ENCODE results near the gene GGTLC2.
"Not testable (repeated sequence)": the region's sequence is repeated elsewhere in the genome, so short reads cannot be mapped to it uniquely, and the experiment has no call there.

GGTLC2 gene

DNA sequence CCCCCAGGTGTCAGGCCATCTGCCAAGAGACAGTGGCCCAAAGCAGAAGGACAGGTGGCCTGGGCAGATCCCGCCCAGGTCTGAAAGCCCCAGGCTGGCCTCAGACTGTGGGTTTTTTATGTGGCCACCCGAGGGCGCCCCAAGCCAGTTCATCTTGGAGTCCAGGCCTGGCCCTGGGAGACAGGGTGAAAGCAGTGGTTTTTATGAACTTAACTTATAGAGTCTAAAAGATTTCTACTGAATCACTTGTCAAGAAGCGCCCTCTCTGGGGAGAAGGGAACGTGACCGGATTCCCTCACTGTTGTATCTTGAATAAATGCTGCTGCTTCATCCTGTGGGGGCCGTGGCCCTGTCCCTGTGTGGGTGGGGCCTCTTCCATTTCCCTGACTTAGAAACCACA, 8.2 kb upstream of the GGTLC2 start:
- in situ Hi-C loops (cut with MboI; ENCODE audit: low sequenced_read_pairs) = not testable (repeated sequence)

DNA sequence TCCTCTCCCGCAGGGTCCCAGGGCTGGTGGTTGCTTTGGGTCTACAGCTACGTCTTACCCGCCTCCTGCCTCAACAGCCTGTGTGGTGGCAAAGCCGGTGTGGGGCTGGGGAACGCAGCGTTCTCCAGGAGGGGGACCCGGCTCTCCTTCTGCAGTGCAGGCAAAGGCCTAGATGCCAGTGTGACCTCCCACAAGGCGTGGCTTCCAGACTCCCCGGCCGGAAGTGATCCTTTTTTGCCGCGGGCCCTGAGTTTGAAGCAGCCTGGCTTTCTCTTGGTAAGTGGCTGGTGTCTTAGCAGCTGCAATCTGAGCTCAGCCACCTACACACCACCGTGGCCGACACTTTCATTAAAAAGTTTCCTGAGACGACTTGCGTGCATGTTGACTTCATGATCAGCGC, 6.1 kb upstream of the GGTLC2 start:
- in situ Hi-C loops (cut with MboI; ENCODE audit: low sequenced_read_pairs) = not testable (repeated sequence)

DNA sequence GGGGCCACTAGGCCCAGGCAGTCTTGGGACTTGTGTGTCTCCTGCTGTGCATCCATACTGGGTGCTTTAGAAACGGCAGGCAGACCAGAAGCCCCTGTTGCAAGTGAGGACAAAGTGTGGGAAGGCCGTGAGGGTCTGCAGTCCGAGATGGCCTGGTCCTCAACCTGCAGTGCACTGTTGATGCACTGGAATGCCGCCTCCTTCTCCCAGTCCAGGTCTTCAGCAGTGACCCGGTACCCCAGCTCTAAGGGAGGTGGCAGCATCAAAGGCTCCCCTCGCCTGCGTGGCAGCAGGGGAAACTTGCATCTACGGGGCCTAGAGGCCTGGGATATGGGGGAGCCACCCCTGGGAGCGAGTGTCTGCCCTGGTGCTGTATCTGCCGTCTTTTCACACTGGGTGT, 2.2 kb upstream of the GGTLC2 start:
- in situ Hi-C loops (cut with MboI; ENCODE audit: low sequenced_read_pairs) = not testable (repeated sequence)

- in situ Hi-C loops (cut with MboI; ENCODE audit: low sequenced_read_pairs) = not testable (repeated sequence)
Measured at GRCh38 chr22:22645969-22646368, 1.6 kb downstream of the GGTLC2 start.

GRCh38 chr22:22647952-22648351, 3.5 kb downstream of the GGTLC2 start:
- in situ Hi-C loops (cut with MboI; ENCODE audit: low sequenced_read_pairs) = not testable (repeated sequence)

- in situ Hi-C loops (cut with MboI; ENCODE audit: low sequenced_read_pairs) = not testable (repeated sequence)
Measured at GRCh38 chr22:22648863-22649536, 4.6 kb downstream of the GGTLC2 start.

DNA sequence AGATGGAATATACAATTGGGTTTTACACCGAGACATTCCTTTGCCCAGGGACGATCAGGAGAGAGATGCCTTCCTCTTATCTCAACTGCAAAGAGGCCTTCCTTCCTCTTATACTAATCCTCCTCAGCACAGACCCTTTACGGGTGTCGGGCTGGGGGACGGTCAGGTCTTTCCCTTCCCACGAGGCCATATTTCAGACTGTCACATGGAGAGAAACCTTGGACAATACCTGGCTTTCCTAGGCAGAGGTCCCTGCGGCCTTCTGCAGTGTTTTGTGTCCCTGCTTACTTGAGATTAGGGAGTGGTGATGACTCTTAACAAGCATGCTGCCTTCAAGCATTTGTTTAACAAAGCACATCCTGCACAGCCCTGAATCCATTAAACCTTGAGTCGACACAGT, 5.3 kb downstream of the GGTLC2 start:
- in situ Hi-C loops (cut with MboI; ENCODE audit: low sequenced_read_pairs) = not testable (repeated sequence)

DNA sequence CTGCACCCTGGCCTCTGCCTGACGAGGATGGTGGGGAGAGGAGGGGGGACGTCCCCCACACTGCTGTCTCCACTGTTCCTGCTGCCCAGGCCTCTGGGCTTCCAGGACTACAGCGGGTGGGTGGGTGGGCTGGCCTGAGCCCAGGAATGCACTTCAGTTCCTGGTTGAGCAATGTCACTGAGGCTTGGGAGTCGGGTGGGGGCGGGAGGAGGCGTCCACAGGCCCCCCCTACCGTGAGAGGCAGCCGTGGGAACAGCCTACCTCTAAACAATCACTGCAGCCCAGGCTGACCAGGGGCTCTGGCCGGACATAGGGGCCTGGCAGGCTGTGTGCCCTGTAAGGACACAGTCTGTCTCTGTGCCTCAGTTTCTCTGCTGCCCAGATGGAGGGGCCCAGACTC, 6.0 kb downstream of the GGTLC2 start:
- in situ Hi-C loops (cut with MboI; ENCODE audit: low sequenced_read_pairs) = not testable (repeated sequence)

DNA sequence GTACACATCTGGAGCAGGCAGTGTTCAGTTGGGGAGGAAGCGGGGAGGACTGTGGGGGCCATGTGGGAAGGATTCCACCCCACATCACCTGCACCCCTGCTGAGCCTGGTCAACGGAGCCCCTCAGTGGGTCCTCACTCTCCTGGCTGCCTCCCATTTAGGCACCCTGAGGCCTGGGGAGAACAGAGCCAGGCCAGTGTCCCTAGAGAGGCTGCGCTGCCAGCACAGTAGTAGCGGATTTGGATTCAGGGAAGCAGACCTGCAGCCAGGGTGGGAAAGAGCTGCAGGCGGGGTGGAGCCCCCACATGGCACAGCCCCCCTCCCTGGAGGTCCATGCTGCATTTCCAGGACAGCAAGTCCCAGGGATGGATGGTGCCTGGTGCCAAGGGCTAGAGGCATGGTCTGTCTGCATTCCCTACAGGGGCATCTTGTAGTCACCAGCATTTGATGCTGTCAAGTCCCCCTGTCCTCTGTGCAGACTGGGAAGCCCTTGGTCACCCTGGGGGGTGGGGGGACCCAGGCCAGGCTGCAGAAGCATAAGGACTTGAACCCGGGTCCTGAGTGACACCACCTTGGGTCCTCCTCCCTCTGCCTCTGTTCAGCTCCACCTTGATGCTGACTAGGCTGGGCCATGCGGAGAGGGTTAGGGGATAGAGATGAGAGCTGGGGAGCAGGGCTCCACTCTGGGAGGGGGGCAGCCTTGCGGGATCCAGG, 6.5 kb downstream of the GGTLC2 start:
- in situ Hi-C loops (cut with MboI; ENCODE audit: low sequenced_read_pairs) = not testable (repeated sequence)

GRCh38 chr22:22651593-22651992, 7.2 kb downstream of the GGTLC2 start:
- in situ Hi-C loops (cut with MboI; ENCODE audit: low sequenced_read_pairs) = not testable (repeated sequence)

- in situ Hi-C loops (cut with MboI; ENCODE audit: low sequenced_read_pairs) = not testable (repeated sequence)
Measured at GRCh38 chr22:22652102-22652501, 7.7 kb downstream of the GGTLC2 start.

- in situ Hi-C loops (cut with MboI; ENCODE audit: low sequenced_read_pairs) = not testable (repeated sequence)
Measured at GRCh38 chr22:22652573-22652972, 8.2 kb downstream of the GGTLC2 start.

- in situ Hi-C loops (cut with MboI; ENCODE audit: low sequenced_read_pairs) = not testable (repeated sequence)
Measured at GRCh38 chr22:22653677-22654381, 9.4 kb downstream of the GGTLC2 start.

DNA sequence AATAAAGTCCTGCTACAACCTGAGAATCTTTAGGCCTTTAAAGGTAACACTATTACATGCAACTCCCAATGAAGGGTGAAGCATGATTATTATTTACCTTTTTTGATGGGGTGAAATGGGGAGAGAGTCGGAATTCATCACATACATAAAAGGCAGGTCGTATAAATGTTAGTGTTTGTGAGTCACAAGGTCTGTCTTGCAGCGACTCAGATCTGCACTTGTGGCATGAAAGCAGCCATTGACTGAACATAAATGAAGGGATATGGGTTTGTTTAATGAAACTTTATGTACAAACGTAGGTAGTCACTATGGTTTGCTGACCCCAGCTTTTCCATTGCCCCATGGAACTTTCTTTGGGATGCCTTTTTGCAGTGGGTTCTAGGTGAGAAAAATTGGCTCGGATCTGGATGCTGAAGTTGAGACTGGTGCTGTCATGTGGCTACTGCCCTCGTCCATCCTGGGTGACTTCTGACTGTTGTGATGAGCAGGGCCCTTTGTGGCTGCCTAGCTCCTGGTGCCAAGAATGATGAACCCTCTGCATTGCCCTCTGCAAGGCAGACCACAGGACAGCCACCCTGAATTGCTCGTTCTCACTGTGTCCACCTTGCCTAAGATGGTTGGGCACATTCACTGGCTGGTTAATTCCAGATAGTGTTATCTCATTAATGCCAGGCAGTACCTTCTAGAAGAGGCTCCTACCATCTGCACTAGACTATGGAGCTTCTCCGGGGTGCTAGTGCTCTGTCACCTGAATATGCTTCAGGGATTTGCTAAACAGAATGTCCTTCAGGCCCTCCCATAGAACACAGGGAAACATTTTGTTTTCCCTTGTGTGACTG, 11.3 kb downstream of the GGTLC2 start:
- in situ Hi-C loops (cut with MboI; ENCODE audit: low sequenced_read_pairs) = no loop called here

DNA sequence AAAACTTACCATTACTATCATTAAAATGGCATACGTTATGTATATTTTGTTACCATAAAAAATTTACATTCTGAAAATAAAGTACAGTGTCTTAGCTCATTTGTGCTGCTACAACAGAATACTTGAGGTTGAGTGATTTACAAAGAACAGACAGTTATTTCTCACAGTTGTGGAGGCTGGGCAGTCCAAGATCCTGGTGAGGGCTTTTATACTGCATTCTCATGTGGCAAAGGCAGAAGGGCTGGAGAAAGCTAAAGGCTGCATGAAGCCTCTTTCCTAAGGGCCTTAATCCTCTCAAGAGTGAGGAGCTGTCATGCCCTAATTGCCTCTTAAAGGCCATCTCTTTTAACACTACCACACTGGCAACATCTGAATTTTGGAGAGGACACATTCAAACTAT, 13.3 kb downstream of the GGTLC2 start:
- in situ Hi-C loops (cut with MboI; ENCODE audit: low sequenced_read_pairs) = no loop called here

DNA sequence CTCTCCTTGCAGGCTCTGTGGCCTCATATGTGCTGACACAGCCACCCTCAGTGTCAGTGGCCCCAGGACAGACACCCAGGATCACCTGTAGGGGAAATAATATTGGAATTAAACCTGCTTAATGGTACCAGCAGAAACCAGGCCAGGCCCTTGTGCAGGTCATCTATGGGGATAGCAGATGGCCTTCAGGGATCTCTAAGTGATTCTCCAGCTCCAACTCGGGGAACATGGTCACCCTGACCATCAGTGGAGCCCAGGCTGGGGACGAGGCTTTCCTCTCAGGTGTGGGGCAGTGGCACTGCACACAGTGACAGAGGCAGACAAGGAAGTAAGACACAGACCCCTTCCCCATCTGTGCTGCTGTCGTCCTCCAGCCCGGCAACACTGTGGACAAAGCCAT, 16.9 kb downstream of the GGTLC2 start:
- in situ Hi-C loops (cut with MboI; ENCODE audit: low sequenced_read_pairs) = no loop called here

DNA sequence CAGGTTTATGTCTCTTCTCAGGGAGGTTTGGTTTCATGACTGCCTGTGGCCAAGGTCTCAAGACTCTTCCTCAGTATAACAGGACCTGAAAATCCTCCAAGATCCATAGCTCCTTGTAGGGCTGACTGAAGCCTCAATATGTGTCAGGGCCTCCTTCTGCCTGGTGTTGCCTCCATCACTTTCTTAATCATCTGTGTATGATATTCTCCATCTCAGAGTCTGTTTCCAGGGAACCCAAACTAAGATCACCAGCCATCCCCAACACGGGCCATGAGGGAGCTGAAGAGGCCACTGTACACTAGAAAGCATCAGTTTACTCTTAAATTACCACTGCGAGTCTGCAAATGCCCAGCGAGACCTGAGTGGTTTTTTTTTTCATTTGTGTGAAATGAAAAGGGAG, 17.7 kb downstream of the GGTLC2 start:
- in situ Hi-C loops (cut with MboI; ENCODE audit: low sequenced_read_pairs) = no loop called here

DNA sequence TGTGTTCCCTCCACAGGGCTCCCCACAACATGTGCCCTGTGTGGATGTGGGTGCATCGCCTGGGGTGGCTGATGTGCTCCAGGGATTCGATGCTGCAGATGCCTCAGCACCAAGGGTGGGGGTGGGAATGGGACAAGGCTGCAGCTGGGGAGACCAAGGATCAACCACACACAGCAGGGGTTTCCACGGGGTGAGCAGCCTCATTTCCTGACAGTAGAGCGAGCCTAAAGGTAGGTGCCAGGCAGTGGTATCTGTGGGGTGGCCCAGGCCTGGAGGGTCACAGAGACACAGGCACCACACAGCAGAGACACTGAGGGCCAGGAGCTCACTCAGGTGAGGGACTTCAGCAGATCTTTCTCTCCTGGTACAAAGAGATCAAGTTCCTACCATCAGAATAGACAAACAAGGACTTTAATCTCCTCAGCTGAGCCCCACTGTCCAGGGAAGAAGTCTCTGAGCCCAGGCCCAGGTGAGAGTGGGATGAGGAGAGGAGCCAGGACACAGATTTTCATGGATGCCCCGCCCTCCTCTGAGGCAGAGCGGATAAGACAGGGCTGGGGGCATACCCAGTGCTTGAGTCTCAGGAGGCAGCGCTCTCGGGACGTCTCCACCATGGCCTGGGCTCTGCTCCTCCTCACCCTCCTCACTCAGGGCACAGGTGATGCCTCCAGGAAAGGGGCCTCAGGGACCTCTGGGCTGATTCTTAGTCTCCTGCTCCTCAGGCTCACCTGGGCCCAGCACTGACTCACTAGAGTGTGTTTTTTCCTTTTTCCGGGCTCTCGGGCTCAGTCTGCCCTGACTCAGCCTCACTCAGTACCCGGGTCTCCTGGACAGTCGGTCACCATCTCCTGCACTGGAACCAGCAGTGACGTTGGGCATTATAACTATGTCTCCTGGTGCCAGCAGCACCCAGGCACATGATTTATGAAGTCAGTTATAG, 19.7 kb downstream of the GGTLC2 start:
- in situ Hi-C loops (cut with MboI; ENCODE audit: low sequenced_read_pairs) = no loop called here

- in situ Hi-C loops (cut with MboI; ENCODE audit: low sequenced_read_pairs) = no loop called here
Measured at GRCh38 chr22:22666307-22667091, 22.1 kb downstream of the GGTLC2 start.

Data from HL-60/S4 treated with retinoic acid at 250 ng/mL for 4 days and 3 days (cell line).